ENCODE measurements around the gene THRB.

THRB gene

GRCh38 chr3:24258260-24258659, 236.4 kb downstream of the THRB start:
- WGBS: 65% methylated on average over 5 of the region's 5 CpGs
- Histone ChIP-seq H3K4me1 (ENCODE audit: control insufficient read depth, insufficient read depth, low read depth, low read length) (peaks cover 3% of the 10 kb centered on the region), H3K14ac (ENCODE audit: low read length in 2 of 2) (no peak overlapping the region)

DNA sequence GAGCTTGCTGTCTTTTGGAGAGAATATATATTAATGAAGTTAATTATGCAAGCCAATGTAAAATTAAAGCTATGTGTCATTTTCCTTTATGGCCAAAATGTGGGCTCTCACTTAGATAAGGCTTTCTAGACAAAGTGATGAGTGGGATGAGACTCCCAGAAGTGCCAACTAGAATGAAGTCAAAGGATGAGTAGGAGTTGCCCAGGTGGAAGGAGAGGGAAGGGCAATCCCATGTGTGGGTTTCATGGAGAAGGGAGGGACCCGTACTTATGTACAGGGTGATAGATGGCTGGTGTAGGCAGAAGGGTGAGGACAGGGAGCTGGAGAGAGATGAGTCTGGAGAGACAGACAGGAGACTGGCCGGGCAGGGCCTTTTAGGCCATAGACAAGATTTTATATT, 239.2 kb downstream of the THRB start:
- Histone ChIP-seq H4K91ac (ENCODE audit: low read length) (peak overlapping the region; percentile 86), H2BK15ac (ENCODE audit: low read depth, poor library complexity, severe bottlenecking) (no peak overlapping the region), H2AK5ac (ENCODE audit: low read length, severe bottlenecking) (peak overlapping the region; percentile 96), H3K23ac (ENCODE audit: low read length in 2 of 2) (no peak overlapping the region), H2BK12ac (ENCODE audit: low read length in 2 of 2) (peak overlapping the region; percentile 59 to 77), H3K9me3 (ENCODE audit: control insufficient read depth, low read length) (no peaks in the 10 kb centered on the region), H3K4me2 (ENCODE audit: low read length, poor library complexity, severe bottlenecking) (no peak overlapping the region), H3K79me1 (replicated peaks; ENCODE audit: low read length, poor library complexity, severe bottlenecking) (peaks cover 4% of the 10 kb centered on the region), H3K9ac (ENCODE audit: low read length) (no peak overlapping the region), H2BK5ac (ENCODE audit: low read depth, low read length, poor library complexity, severe bottlenecking) (peak overlapping the region; percentile 1), H3K18ac (ENCODE audit: low read depth in 1 of 2, low read length in 2 of 2) (peak overlapping the region in 1 of 2 experiments; percentile 43), H2BK120ac (ENCODE audit: low read depth, low read length) (no peak overlapping the region), H3K4me1 (ENCODE audit: control insufficient read depth, insufficient read depth, low read depth, low read length) (peaks cover 3% of the 10 kb centered on the region), H3K27ac (ENCODE audit: low read length, poor library complexity, severe bottlenecking) (no peak overlapping the region), H3K4me3 (ENCODE audit: insufficient read depth in 1 of 2, low read depth in 1 of 2, low read length in 2 of 2) (no peak overlapping the region), H3K4ac (ENCODE audit: low read depth in 1 of 2, low read length in 2 of 2) (no peak overlapping the region), H3K36me3 (ENCODE audit: control insufficient read depth in 1 of 2, insufficient read depth in 2 of 2, low read depth in 1 of 2, low read length in 2 of 2) (peaks cover 0 to 4% of the 10 kb centered on the region in 2 experiments), H4K8ac (ENCODE audit: low read length) (no peak overlapping the region), H3K14ac (ENCODE audit: low read length in 2 of 2) (no peak overlapping the region), H3K27me3 (ENCODE audit: control insufficient read depth in 1 of 2, insufficient read depth in 1 of 2, low read length in 2 of 2) (no peaks in the 10 kb centered on the region), H2AFZ (ENCODE audit: low read depth, low read length) (no peak overlapping the region)
- WGBS: 96% methylated on average over 2 of the region's 2 CpGs
- DNase-seq: no peak

More at GRCh38 chr3:24258260-24258659, 236.4 kb downstream of the THRB start:
- no peak overlapping the region for H2BK15ac ChIP-seq (ENCODE audit: low read depth, poor library complexity, severe bottlenecking)
- peak; percentile 24 for DNase-seq
- H3K27me3 ChIP-seq (ENCODE audit: control insufficient read depth in 1 of 2, insufficient read depth in 1 of 2, low read length in 2 of 2): no peaks in the 10 kb centered on the region
- peaks cover 0 to 4% of the 10 kb centered on the region in 2 experiments for H3K36me3 ChIP-seq (ENCODE audit: control insufficient read depth in 1 of 2, insufficient read depth in 2 of 2, low read depth in 1 of 2, low read length in 2 of 2)
- H3K4me2 ChIP-seq (ENCODE audit: low read length, poor library complexity, severe bottlenecking): no peak overlapping the region
- H3K4ac ChIP-seq (ENCODE audit: low read depth in 1 of 2, low read length in 2 of 2): peak overlapping the region in 1 of 2 experiments; percentile 80
- peaks cover 4% of the 10 kb centered on the region for H3K79me1 ChIP-seq (replicated peaks; ENCODE audit: low read length, poor library complexity, severe bottlenecking)
- H3K23ac ChIP-seq (ENCODE audit: low read length in 2 of 2): no peak overlapping the region
- H3K27ac ChIP-seq (ENCODE audit: low read length, poor library complexity, severe bottlenecking): no peak overlapping the region
- H4K8ac ChIP-seq (ENCODE audit: low read length): peak overlapping the region; percentile 66
- H3K18ac ChIP-seq (ENCODE audit: low read depth in 1 of 2, low read length in 2 of 2): peak overlapping the region; percentile 28 to 55
- H2BK120ac ChIP-seq (ENCODE audit: low read depth, low read length): peak overlapping the region; percentile 21
- H2BK12ac ChIP-seq (ENCODE audit: low read length in 2 of 2): peak overlapping the region; percentile 37 to 41
- no peak overlapping the region for H4K91ac ChIP-seq (ENCODE audit: low read length)
- peak overlapping the region; percentile 54 for H2AK5ac ChIP-seq (ENCODE audit: low read length, severe bottlenecking)
- no peaks in the 10 kb centered on the region for H3K9me3 ChIP-seq (ENCODE audit: control insufficient read depth, low read length)
- H3K9ac ChIP-seq (ENCODE audit: low read length): no peak overlapping the region
- no peak overlapping the region for H3K4me3 ChIP-seq (ENCODE audit: insufficient read depth in 1 of 2, low read depth in 1 of 2, low read length in 2 of 2)
- no peak overlapping the region for H2AFZ ChIP-seq (ENCODE audit: low read depth, low read length)
- H2BK5ac ChIP-seq (ENCODE audit: low read depth, low read length, poor library complexity, severe bottlenecking): no peak overlapping the region

DNA sequence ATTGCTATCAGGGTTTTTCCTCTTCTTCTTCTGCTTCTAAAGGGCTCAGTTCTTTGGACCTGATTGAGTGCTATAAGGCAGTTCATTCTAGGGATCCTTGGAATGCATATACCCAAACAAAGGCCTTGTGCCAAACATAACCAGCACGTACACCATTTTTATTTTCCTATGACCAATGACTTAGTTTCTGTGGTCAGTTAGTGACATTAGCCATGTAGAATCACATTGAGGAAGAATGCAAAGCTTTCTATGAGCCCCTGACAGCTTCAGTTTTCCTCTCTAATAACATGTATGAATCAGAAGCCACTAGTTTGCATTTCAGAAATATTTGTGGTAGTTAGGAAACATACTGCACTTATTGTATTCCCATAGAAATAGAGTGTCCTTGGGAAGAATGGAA, 240.0 kb downstream of the THRB start:
- H3K9ac ChIP-seq (ENCODE audit: low read length): no peak overlapping the region
- H2AK5ac ChIP-seq (ENCODE audit: low read length, severe bottlenecking): no peak overlapping the region
- no peak overlapping the region for H4K8ac ChIP-seq (ENCODE audit: low read length)
- no peak overlapping the region for H3K4me3 ChIP-seq (ENCODE audit: insufficient read depth in 1 of 2, low read depth in 1 of 2, low read length in 2 of 2)
- no peak overlapping the region for H3K23ac ChIP-seq (ENCODE audit: low read length in 2 of 2)
- H3K36me3 ChIP-seq (ENCODE audit: control insufficient read depth in 1 of 2, insufficient read depth in 2 of 2, low read depth in 1 of 2, low read length in 2 of 2): peaks cover 0 to 4% of the 10 kb centered on the region in 2 experiments
- no peak overlapping the region for H3K14ac ChIP-seq (ENCODE audit: low read length in 2 of 2)
- H3K4ac ChIP-seq (ENCODE audit: low read depth in 1 of 2, low read length in 2 of 2): no peak overlapping the region
- H3K79me1 ChIP-seq (replicated peaks; ENCODE audit: low read length, poor library complexity, severe bottlenecking): peaks cover 4% of the 10 kb centered on the region
- H3K27ac ChIP-seq (ENCODE audit: low read length, poor library complexity, severe bottlenecking): peak overlapping the region; percentile 43
- no peak overlapping the region for H2BK120ac ChIP-seq (ENCODE audit: low read depth, low read length)
- no peak overlapping the region for H2BK5ac ChIP-seq (ENCODE audit: low read depth, low read length, poor library complexity, severe bottlenecking)
- no peak overlapping the region for H2BK12ac ChIP-seq (ENCODE audit: low read length in 2 of 2)
- no peak overlapping the region for H2BK15ac ChIP-seq (ENCODE audit: low read depth, poor library complexity, severe bottlenecking)
- H3K9me3 ChIP-seq (ENCODE audit: control insufficient read depth, low read length): no peaks in the 10 kb centered on the region
- H3K18ac ChIP-seq (ENCODE audit: low read depth in 1 of 2, low read length in 2 of 2): no peak overlapping the region
- H3K27me3 ChIP-seq (ENCODE audit: control insufficient read depth in 1 of 2, insufficient read depth in 1 of 2, low read length in 2 of 2): no peaks in the 10 kb centered on the region
- 0% methylated on average over 1 of the region's 1 CpG for WGBS
- no peak overlapping the region for H3K4me2 ChIP-seq (ENCODE audit: low read length, poor library complexity, severe bottlenecking)
- H2AFZ ChIP-seq (ENCODE audit: low read depth, low read length): no peak overlapping the region
- H3K4me1 ChIP-seq (ENCODE audit: control insufficient read depth, insufficient read depth, low read depth, low read length): peaks cover 2% of the 10 kb centered on the region
- H4K91ac ChIP-seq (ENCODE audit: low read length): no peak overlapping the region
- DNase-seq: peak; percentile 88

GRCh38 chr3:24253336-24253735, 241.3 kb downstream of the THRB start:
- Histone ChIP-seq H3K14ac (ENCODE audit: low read length in 2 of 2) (no peak overlapping the region), H2AK5ac (ENCODE audit: low read length, severe bottlenecking) (no peak overlapping the region), H3K23ac (ENCODE audit: low read length in 2 of 2) (no peak overlapping the region), H2BK5ac (ENCODE audit: low read depth, low read length, poor library complexity, severe bottlenecking) (no peak overlapping the region), H3K4me3 (ENCODE audit: insufficient read depth in 1 of 2, low read depth in 1 of 2, low read length in 2 of 2) (no peak overlapping the region), H3K9me3 (ENCODE audit: control insufficient read depth, low read length) (no peaks in the 10 kb centered on the region), H3K79me1 (replicated peaks; ENCODE audit: low read length, poor library complexity, severe bottlenecking) (peaks cover 4% of the 10 kb centered on the region), H3K36me3 (ENCODE audit: control insufficient read depth in 1 of 2, insufficient read depth in 2 of 2, low read depth in 1 of 2, low read length in 2 of 2) (peaks cover 0 to 4% of the 10 kb centered on the region in 2 experiments), H3K18ac (ENCODE audit: low read depth in 1 of 2, low read length in 2 of 2) (no peak overlapping the region), H3K4me1 (ENCODE audit: control insufficient read depth, insufficient read depth, low read depth, low read length) (peaks cover 2% of the 10 kb centered on the region), H2BK12ac (ENCODE audit: low read length in 2 of 2) (no peak overlapping the region), H4K91ac (ENCODE audit: low read length) (no peak overlapping the region), H2AFZ (ENCODE audit: low read depth, low read length) (no peak overlapping the region), H4K8ac (ENCODE audit: low read length) (no peak overlapping the region), H3K4ac (ENCODE audit: low read depth in 1 of 2, low read length in 2 of 2) (peak overlapping the region in 1 of 2 experiments; percentile 41), H3K9ac (ENCODE audit: low read length) (no peak overlapping the region), H2BK120ac (ENCODE audit: low read depth, low read length) (no peak overlapping the region), H3K27me3 (ENCODE audit: control insufficient read depth in 1 of 2, insufficient read depth in 1 of 2, low read length in 2 of 2) (no peaks in the 10 kb centered on the region), H3K27ac (ENCODE audit: low read length, poor library complexity, severe bottlenecking) (no peak overlapping the region), H3K4me2 (ENCODE audit: low read length, poor library complexity, severe bottlenecking) (no peak overlapping the region), H2BK15ac (ENCODE audit: low read depth, poor library complexity, severe bottlenecking) (no peak overlapping the region)
- no peak for DNase-seq
- 57% methylated on average over 1 of the region's 1 CpG for WGBS
